NCI-H1092 treated with DMSO at 0.1 percent for 48 hours (cell line): ENCODE data around the gene PAXIP1.
"Not testable (repeated sequence)": the region's sequence is repeated elsewhere in the genome, so short reads cannot be mapped to it uniquely, and the experiment has no call there.

Experiments used
- DNase-seq: peaks from one replicate; lab custom pipeline; 2025; lab: John Stamatoyannopoulos, UW

PAXIP1 gene

DNA sequence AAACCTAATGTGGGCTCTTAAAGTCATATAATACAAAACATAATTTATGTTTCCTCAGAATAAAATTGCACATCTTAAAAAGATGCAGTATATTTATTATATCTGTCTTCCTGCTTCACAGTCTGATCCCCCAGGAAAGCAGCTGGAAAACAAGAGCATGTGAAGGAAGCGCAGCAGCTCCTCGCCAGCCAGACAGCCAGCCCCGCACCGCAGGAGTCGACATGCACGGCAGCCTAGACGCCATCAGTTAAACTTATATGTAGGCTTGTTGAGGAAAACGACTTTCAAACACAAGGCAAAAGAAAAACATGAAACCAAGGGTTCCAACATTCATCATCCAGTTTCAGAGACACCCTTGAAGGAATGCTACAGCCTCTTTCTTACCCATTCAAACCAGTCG, 59.0 kb downstream of the PAXIP1 start:
- no peak for DNase-seq

GRCh38 chr7:154942691-154943090, 60.2 kb downstream of the PAXIP1 start:
- DNase-seq, result no peak

DNA sequence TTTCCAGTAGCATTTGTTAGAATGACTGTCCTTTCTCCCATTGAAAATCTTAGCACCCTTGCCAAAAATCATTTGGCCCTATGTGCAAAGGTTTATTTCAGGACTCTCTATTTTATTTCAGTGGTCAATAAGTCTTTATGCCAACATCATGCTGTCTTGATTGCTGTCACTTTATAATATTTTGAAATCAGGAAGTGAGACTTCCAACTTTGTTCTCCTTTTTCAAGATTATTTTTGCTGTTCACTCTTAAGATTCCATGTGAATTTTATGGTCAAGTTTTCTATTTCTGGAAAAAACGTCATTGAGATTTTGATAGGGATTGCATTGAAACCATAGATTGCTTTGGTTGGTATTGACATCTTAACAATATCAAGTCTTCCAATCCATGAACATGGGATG, 65.1 kb downstream of the PAXIP1 start:
- no peak for DNase-seq

DNA sequence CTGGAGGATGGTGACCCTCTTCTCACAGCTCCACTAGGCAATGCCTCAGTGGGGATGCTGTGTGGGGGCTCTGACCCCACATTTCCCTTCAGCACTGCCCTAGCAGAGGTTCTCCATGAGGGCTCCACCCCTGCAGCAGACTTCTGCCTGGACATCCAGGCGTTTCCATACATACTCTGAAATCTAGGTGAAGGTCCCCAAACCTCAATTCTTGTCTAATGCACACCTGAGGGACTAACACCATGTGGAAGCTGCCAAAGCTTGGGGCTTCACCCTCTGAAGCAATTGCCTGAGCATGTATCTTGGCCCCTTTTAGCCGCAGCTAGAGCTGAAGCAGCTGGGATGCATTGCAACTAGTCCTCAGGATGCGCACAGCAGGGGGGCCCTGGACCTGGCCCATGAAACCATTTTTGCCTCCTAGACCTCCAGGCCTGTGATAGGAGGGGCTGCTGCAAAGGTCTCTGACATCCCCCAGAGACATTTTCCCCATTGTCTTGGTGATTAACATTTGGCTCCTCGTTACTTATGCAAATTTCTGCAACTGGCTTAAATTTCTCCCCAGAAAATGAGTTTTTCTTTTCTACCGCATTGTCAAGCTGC, 68.5 kb downstream of the PAXIP1 start:
- not testable (repeated sequence) for DNase-seq

DNA sequence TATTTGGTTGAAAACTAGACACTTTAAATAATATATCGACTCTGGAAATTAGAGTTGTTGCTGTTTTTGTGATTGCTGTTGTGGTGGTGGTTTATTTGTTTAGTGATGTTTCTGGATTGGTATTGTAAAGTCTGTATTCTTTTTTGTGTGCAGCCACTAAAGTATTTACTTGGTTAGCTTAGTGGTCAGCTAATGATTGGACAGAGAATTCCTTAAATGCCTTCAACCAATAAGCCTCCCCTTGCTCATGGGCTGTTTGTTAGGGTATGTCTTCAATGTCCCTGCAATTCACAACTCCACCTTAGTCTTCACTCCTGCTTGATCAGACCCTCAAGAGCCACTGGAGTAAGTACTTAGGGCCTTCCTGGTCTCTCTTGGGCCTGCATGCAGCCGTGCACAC, 71.0 kb downstream of the PAXIP1 start:
- no peak for DNase-seq

DNA sequence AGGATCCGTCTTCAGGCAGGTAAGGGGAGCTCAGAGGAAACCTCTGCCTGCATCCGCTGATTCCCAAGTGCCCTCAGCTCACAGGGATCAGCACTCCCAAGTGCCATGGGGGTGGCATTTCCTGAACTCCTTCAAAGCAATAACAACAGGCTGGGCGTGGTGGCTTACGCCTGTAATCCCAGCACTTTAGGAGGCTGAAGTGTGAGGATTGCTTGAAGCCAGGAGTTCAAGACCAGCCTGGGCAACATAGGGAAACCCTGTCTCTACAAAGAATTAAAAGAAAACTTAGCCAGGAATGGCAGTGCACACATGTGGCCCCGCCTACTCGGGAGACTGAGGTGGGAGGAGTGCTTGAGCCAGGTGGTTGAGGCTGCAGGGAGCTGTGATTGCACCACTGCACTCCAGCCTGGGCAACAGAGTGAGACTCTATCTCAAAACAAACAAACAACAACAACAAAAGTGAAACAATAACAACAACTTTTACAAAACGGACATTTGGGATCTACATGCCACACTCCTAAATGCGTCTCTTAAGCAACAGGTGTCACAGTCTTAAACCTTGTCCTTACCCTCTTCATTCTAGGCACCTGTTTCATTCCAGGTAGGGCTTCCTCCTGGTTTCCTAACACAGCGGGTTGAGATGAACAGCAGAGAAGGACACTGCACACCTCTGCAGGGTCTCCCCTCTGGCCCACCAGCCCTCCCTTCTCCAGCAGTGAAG, 73.8 kb downstream of the PAXIP1 start:
- DNase-seq, result no peak

GRCh38 chr7:154928136-154929005, 74.6 kb downstream of the PAXIP1 start:
- no peak for DNase-seq

GRCh38 chr7:154927624-154928125, 75.2 kb downstream of the PAXIP1 start:
- DNase-seq, result peak; percentile 83

DNA sequence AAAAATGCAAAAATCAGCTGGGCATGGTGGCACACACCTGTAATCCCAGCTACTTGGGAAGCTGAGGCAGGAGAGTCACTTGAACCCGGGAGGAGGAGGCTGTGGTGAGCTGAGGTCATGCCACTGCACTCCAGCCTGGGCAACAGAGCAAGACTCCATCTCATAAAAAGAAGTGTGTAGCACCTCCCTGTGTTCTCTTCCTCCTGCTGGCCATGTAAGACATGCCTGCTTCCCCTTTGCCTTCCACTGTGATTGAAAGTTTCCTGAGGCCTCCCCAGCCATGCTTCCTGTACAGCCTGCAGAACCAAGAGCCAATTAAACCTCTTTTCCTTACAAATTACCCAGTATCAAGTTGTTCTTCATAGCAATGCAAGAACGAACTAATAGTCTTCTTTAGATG, 80.5 kb downstream of the PAXIP1 start:
- DNase-seq, result not testable (repeated sequence)

- DNase-seq, result no peak
These were observed 83.3 kb downstream of the PAXIP1 start for GRCh38 chr7:154919344-154920225.

DNA sequence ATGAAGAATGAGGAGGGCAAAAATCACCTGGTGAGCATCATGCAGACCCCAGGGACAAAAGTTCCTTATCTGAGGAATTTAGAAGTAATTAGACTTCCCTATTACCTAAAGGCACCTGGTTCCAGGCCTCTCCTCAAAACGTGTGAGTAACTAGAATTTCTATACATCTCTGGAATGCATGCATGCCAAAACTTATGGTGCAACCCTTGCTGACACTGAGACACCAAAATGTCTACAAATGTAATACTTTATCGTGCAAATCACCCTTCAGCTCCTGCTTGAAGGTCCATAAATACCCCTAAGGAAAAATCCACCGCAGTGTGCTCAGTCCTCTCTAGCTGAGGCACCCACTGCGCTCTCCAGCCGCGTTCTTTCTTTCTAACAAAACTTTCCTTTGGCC, 84.2 kb downstream of the PAXIP1 start:
- no peak for DNase-seq

DNA sequence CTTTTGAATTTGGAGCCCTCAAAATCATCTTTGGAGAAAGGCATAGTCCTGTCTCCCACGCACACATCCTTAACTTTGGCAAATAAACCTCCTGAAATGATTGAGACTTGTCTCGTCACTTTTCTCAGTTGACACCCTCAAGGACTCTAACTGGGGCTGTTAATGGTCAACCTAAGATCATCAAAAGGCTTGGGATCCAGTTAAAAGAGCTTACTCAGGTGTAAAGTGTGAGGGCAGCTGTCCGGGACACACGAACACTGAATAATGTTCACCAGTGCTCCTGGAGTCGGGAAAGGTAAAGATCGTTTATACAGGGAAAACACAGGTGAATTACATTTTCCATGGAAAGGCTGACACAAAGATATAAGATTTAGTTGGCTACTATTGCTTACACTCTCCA, 84.7 kb downstream of the PAXIP1 start:
- no peak for DNase-seq

DNA sequence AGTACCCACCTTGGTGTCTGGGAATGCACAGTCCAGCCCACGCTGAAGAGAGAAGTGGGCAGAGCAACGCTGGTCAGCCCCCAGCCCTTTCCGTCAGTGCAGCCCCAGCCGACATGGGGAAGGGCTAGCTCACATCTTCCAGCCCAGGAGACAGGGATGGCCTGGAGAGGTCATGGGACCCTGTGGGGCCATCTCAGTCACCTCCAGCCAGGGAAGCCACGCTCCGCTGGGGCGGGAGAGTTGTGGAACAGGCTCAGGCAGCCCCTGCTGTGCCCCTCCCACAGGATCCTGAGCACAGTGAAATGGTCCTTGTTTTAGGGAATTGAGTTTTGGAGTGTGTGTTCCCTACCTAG, 85.1 kb downstream of the PAXIP1 start:
- no peak for DNase-seq

- DNase-seq, result no peak
These were observed 85.8 kb downstream of the PAXIP1 start for GRCh38 chr7:154916856-154917807.

DNA sequence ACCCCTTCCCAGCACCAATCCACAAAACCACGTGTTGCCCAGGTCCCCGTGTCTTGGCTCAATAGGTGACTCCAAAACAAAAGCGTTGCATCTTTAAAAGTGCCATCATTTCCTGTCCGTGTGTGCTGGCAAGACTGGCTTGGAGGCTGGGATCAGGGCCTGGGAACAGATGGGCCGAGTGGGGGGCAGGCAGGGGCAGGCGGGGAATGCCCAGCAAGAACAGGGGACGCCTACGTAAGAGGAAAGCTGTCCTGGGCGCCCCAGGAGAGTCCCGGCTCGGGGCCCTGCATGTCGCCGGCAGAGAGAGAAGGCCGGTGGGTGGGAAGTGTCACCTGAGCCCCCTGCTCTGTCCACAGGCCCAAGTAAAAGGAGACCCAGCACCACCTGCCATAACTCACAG, 86.5 kb downstream of the PAXIP1 start:
- no peak for DNase-seq

DNA sequence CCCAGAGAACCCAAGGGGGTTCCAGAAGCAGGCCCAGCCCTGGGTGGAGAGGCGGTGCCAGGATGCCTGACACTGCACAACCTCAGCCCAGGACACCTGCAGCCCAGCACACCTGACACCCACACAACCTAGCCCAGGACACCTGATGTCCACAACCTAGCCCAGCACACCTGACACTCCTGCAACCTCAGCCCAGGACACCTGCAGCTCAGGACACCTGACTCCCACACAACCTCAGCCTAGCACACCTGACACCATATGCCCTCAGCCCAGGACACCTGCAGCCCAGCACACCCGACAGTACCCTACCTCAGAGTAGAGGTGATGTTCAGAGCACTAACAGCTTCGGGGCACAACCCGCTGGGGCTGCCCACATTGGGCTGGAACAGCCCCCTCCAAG, 87.3 kb downstream of the PAXIP1 start:
- DNase-seq, result no peak

DNA sequence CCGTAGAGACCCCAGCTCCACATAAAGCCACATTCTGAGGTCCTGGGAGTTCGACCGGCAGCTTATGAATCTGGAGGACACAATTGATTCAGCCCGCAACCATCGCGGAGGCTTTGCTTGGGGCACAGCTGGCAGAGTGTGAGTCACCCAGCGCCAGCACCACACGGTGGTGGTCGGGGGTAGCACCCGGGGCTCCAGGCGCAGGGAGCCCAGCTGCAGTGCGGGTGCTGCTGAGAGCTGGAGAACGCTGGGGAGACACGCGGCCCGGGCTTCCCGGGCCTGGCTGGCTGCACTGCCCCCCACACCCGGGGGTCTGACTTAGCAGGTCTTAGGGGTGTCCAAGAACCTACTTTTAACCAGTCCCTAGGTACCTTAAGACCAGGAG, 87.9 kb downstream of the PAXIP1 start:
- DNase-seq, result no peak

- no peak for DNase-seq
These were observed 88.5 kb downstream of the PAXIP1 start for GRCh38 chr7:154914308-154914995.

DNA sequence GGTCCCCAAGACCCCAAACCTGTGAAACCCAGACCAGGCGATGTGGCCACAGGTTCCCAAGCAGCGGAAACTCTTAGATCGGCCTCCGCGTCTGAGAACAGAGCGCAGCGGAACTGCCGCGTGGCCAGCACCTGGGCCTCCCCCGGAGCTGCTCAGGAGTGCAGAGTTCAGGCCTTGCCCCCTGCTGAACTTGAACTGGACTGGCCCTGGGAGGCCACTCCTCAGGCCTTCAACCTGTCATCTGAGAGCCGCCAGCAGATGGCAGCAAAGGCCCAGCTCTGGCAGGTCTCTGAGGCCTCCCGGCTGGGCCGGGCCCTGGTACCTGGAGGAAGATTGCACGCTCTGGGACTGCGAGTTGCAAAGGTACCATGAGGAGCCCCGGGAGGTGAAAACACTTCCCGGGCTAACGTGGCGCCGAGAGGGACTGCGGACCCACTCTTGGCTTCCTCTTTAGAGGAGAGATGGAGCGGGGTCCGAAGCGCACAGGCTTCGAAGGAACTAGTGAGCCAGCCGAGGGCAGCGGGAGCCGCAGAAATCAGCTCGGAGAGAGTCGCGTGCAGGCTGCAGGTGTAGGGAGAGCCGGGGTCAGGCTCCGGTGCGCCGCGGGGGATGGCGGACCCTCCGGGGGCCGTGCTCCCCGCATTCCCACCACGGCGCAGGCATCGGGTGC, 89.2 kb downstream of the PAXIP1 start:
- peak; percentile 68 for DNase-seq
